ENCODE results near the gene PARD3.

Gene PARD3

DNA sequence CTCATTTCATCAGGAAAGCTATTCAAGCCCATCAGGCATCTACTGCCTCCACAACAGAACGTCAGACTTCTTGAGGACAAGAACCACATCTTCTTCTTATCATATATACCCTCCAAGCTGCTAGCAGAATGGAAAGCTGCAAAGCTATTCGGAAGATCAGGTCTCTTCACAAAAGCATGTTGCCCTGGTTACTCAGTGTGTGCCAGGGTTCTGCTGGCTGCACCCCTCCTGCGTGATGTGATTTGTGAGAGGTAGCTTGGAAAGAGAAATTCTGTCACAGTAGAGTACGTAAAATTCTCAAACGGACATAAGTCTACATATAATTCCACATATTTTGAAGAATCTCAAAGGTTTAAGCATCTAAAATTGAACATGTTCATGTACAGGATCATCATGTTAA, 681.7 kb downstream of the PARD3 start:
- H3K9me3 ChIP-seq (ENCODE audit: low read length), result no peaks in the 10 kb centered on the region
- H3K9ac ChIP-seq (ENCODE audit: low read length), result no peak overlapping the region
- no peak overlapping the region for H3K27ac ChIP-seq (ENCODE audit: low read depth, low read length)
- peaks cover 13% of the 10 kb centered on the region for H3K36me3 ChIP-seq (ENCODE audit: insufficient read depth, low read length)
- H3K4me3 ChIP-seq (ENCODE audit: low read depth in 1 of 2, low read length in 2 of 2), result no peak overlapping the region
- H3K4me1 ChIP-seq (ENCODE audit: insufficient read depth, low read length), result no peaks in the 10 kb centered on the region
- H3K27me3 ChIP-seq (ENCODE audit: control insufficient read depth in 1 of 2, insufficient read depth in 2 of 2, low read length in 2 of 2), result no peaks in the 10 kb centered on the region

DNA sequence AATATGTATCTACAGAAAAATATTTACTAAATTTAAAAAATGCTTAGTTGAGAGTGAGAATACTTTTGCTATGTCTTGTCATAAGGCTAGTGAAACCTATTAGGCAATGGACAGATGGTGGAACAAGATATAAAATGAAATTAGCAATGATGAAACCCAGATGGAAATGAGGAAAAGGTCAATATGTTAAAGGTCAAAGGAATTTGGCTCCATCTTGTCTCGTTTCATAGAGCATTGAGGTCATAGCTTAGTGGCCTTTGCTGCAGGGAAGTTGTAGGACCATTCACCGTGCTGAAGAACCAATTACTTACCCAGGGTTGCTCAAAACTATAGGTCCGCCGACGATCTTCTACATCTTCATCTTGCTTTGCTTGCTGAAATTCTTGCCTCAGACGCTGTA, 683.9 kb downstream of the PARD3 start:
- Histone ChIP-seq H3K27ac (ENCODE audit: low read depth, low read length) (no peak overlapping the region), H3K36me3 (ENCODE audit: insufficient read depth, low read length) (peaks cover 13% of the 10 kb centered on the region), H3K9me3 (ENCODE audit: low read length) (no peaks in the 10 kb centered on the region), H3K27me3 (ENCODE audit: control insufficient read depth in 1 of 2, insufficient read depth in 2 of 2, low read length in 2 of 2) (no peaks in the 10 kb centered on the region), H3K4me3 (ENCODE audit: low read depth in 1 of 2, low read length in 2 of 2) (no peak overlapping the region), H3K9ac (ENCODE audit: low read length) (no peak overlapping the region), H3K4me1 (ENCODE audit: insufficient read depth, low read length) (peaks cover 4% of the 10 kb centered on the region)

DNA sequence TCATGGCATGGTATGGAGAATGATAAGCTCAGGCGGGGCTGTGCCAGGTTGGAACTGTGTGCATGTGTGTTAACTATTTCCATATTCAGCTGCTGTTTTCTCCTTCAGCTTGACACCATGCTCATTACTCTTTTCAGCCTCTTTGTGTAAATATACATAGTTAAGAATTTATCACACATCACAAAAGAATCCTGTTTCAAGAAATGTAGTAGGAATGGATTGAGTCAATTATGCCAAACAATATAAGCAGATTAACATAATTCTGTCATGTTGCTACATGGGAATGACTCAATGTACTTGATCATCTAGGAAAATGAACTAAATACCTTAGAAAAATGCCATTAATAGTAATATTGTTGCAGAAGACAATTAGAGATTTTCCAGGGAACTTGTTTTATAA, 687.4 kb downstream of the PARD3 start:
- Histone ChIP-seq H3K36me3 (ENCODE audit: insufficient read depth, low read length) (peaks cover 13% of the 10 kb centered on the region), H3K27ac (ENCODE audit: low read depth, low read length) (no peak overlapping the region), H3K4me1 (ENCODE audit: insufficient read depth, low read length) (peaks cover 8% of the 10 kb centered on the region), H3K9ac (ENCODE audit: low read length) (no peak overlapping the region), H3K27me3 (ENCODE audit: control insufficient read depth in 1 of 2, insufficient read depth in 2 of 2, low read length in 2 of 2) (no peaks in the 10 kb centered on the region), H3K9me3 (ENCODE audit: low read length) (no peaks in the 10 kb centered on the region), H3K4me3 (ENCODE audit: low read depth in 1 of 2, low read length in 2 of 2) (no peak overlapping the region)

DNA sequence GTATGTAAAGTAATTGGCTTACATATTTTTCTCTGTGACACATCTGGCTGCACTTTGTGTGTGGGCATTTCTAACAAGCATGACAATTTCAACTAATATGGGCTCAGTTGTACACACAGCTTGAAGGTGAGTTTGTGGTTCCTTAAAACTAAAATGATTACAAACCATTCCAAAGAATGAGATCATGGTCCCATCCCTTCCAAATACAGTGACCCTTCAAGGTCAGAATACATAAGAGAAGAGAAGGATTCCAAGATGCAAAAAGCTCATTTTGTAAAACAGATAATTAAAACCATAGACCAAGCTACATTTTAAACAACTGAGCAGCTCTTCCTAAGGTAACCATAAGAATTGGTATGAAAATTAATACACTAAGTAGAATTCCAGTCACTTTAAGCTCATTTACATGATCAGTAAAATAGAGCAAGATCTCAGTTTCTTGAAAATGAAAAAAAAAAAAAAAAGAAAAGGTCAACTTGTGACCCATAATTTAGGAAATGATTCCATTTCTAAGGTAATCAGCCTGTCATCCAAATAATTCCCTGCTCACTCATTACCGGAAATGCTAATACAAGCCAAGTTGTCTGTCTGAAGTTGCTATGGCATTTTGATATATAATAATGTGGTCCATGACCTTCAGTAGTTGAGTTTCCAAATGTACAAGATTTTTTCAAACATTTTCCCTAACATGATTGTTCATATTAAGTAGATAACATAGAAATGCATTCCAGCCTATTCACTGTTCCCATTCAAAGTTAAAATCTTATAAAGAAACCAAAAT, 688.5 kb downstream of the PARD3 start:
- Histone ChIP-seq H3K4me1 (ENCODE audit: insufficient read depth, low read length) (peaks cover 17% of the 10 kb centered on the region), H3K27me3 (ENCODE audit: control insufficient read depth in 1 of 2, insufficient read depth in 2 of 2, low read length in 2 of 2) (no peaks in the 10 kb centered on the region), H3K9ac (ENCODE audit: low read length) (no peak overlapping the region), H3K36me3 (ENCODE audit: insufficient read depth, low read length) (peaks cover 13% of the 10 kb centered on the region), H3K9me3 (ENCODE audit: low read length) (no peaks in the 10 kb centered on the region), H3K27ac (ENCODE audit: low read depth, low read length) (no peak overlapping the region), H3K4me3 (ENCODE audit: low read depth in 1 of 2, low read length in 2 of 2) (no peak overlapping the region)

DNA sequence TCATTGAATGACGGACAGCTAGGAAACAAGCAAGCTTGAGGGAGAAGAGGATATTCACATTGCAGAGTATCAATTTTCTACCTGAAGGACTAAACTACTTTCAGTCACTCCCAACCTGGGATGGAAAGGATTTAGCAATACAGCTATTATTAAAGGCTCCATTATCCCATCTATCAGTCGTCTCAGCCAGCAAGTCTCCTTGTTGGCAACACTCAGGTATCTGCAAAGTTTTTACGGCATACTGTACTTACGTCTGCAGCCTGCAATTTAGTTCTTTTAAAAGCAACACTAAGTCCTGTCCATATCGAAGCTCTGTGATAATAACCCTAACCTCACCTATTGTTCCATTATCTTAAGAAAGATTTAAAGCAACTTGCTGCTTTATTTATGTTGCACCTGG, 689.4 kb downstream of the PARD3 start:
- Histone ChIP-seq H3K9me3 (ENCODE audit: low read length) (no peaks in the 10 kb centered on the region), H3K27me3 (ENCODE audit: control insufficient read depth in 1 of 2, insufficient read depth in 2 of 2, low read length in 2 of 2) (no peaks in the 10 kb centered on the region), H3K9ac (ENCODE audit: low read length) (no peak overlapping the region), H3K4me1 (ENCODE audit: insufficient read depth, low read length) (peaks cover 17% of the 10 kb centered on the region), H3K4me3 (ENCODE audit: low read depth in 1 of 2, low read length in 2 of 2) (no peak overlapping the region), H3K36me3 (ENCODE audit: insufficient read depth, low read length) (peaks cover 5% of the 10 kb centered on the region), H3K27ac (ENCODE audit: low read depth, low read length) (no peak overlapping the region)

DNA sequence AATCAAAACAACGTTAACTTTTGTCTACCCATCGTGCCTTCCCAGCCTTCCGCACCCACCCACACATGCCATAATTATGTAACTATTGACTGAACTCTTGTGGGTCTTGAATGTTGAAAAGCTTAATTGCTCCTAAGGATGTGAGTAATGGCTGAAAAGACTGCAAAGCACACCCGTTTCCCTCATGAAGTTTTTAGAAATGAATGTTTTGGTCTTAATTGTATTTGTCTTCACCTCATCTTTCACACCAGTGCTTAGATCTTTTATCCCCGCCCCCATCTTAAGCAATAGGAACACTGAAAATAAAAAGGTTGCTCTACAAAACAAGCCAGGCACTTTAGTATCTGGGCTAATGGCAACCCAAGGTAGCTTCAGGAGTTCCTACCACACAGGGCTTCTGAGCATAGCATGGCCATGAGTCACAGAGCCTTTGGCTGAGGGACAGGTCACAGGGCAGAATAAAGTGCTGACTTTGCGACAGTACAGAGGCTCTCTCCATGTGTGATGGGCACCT, 690.5 kb downstream of the PARD3 start:
- Histone ChIP-seq H3K4me1 (ENCODE audit: insufficient read depth, low read length) (peaks cover 17% of the 10 kb centered on the region), H3K36me3 (ENCODE audit: insufficient read depth, low read length) (no peaks in the 10 kb centered on the region), H3K4me3 (ENCODE audit: low read depth in 1 of 2, low read length in 2 of 2) (no peak overlapping the region), H3K9me3 (ENCODE audit: low read length) (no peaks in the 10 kb centered on the region), H3K27ac (ENCODE audit: low read depth, low read length) (no peak overlapping the region), H3K9ac (ENCODE audit: low read length) (no peak overlapping the region), H3K27me3 (ENCODE audit: control insufficient read depth in 1 of 2, insufficient read depth in 2 of 2, low read length in 2 of 2) (no peaks in the 10 kb centered on the region)

DNA sequence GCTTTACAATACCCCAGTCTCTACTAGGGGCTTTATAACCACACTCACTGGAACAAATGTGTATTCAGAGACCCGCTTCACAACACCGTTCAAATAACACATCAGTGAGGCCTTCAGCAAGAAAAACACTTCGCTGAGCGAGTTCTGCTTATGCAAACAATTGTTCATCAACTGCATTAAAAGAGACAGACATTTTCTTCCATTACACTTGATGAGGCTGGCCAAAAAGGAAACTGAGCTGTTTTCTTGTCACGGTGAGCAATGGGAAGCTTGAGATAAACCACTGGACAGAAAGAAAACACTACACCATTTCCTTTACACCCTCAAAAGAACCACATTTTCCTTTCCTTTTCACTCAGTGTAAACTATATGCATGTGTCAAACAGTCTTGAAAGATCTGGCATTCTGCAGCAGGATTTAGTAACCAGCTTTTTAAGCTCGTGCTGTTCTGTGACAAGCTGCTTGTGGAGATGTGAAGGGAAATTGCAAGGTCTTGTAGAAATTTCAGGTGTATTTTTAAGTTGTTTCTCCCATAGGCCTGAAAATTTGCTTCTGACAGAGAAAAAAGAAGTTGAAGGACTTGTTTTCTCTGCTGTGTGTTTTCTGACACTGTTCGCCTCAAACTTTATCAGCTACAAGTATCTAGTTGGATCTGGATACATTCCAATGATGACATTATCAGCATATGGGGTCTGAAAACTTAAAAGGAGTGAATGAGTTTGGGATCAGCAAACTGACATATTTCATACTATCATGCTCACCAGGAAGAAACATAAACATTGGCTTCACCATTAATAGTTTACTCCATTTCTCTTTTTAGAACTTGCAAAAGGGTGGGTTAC, 693.1 kb downstream of the PARD3 start:
- Histone ChIP-seq H3K4me3 (ENCODE audit: low read depth in 1 of 2, low read length in 2 of 2) (peak overlapping the region in 1 of 2 donors; percentile 9), H3K36me3 (ENCODE audit: insufficient read depth, low read length) (no peaks in the 10 kb centered on the region), H3K9ac (ENCODE audit: low read length) (no peak overlapping the region), H3K4me1 (ENCODE audit: insufficient read depth, low read length) (peaks cover 17% of the 10 kb centered on the region), H3K27me3 (ENCODE audit: control insufficient read depth in 1 of 2, insufficient read depth in 2 of 2, low read length in 2 of 2) (no peaks in the 10 kb centered on the region), H3K27ac (ENCODE audit: low read depth, low read length) (no peak overlapping the region), H3K9me3 (ENCODE audit: low read length) (no peaks in the 10 kb centered on the region)

DNA sequence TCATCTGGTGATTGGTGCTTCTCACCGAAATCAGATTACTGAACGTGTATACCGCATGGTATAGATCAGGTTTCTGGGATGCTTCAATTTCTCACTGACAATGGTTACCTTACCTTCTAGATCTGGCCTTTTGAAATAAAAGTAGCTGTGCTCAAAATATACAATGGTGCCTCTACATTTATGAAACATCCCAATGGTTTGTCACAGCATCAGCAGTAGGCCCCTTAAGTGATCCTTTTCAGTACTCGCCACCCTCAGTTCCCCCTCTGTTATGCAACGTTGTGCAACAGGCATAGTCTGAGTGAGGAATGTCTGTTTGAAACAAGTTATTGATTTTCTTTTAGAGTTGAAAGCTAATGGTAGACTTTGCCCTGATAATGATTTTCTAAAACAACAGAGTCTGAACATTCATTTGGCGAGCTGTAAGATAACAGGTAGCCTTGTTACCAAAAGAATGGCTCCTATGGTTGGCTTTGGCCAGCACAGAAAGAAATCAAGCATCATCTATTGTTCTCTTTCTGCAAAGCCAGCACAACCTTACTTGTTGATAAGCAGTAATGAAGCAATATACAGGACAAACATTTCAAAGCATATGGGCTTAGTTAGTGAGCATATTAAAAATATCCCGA, 693.9 kb downstream of the PARD3 start:
- Histone ChIP-seq H3K4me3 (ENCODE audit: low read depth in 1 of 2, low read length in 2 of 2) (no peak overlapping the region), H3K27ac (ENCODE audit: low read depth, low read length) (no peak overlapping the region), H3K36me3 (ENCODE audit: insufficient read depth, low read length) (no peaks in the 10 kb centered on the region), H3K9me3 (ENCODE audit: low read length) (no peaks in the 10 kb centered on the region), H3K4me1 (ENCODE audit: insufficient read depth, low read length) (peaks cover 14% of the 10 kb centered on the region), H3K27me3 (ENCODE audit: control insufficient read depth in 1 of 2, insufficient read depth in 2 of 2, low read length in 2 of 2) (no peaks in the 10 kb centered on the region), H3K9ac (ENCODE audit: low read length) (no peak overlapping the region)

DNA sequence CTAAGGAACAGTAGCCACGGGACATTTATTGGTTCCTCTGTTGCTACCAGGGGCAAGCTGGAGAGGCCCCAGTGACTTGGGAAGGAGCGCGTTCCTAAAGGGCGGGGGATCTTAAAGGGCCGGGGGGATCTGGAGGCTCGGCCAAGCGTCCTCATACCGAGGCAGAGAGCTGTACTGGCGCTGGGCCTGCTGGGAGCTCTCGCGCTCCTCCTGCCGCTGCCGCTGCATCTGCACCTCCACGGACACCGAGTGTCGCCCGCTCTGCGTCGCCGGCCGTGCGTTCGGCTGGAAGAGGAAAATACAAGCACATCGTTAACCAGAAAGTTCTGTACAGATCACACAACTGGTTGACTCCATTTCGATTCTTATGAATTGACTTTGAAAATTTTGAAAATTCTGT, 695.6 kb downstream of the PARD3 start:
- Histone ChIP-seq H3K27me3 (ENCODE audit: control insufficient read depth in 1 of 2, insufficient read depth in 2 of 2, low read length in 2 of 2) (no peaks in the 10 kb centered on the region), H3K4me1 (ENCODE audit: insufficient read depth, low read length) (peaks cover 9% of the 10 kb centered on the region), H3K27ac (ENCODE audit: low read depth, low read length) (no peak overlapping the region), H3K9ac (ENCODE audit: low read length) (no peak overlapping the region), H3K4me3 (ENCODE audit: low read depth in 1 of 2, low read length in 2 of 2) (no peak overlapping the region), H3K36me3 (ENCODE audit: insufficient read depth, low read length) (no peaks in the 10 kb centered on the region), H3K9me3 (ENCODE audit: low read length) (no peaks in the 10 kb centered on the region)

DNA sequence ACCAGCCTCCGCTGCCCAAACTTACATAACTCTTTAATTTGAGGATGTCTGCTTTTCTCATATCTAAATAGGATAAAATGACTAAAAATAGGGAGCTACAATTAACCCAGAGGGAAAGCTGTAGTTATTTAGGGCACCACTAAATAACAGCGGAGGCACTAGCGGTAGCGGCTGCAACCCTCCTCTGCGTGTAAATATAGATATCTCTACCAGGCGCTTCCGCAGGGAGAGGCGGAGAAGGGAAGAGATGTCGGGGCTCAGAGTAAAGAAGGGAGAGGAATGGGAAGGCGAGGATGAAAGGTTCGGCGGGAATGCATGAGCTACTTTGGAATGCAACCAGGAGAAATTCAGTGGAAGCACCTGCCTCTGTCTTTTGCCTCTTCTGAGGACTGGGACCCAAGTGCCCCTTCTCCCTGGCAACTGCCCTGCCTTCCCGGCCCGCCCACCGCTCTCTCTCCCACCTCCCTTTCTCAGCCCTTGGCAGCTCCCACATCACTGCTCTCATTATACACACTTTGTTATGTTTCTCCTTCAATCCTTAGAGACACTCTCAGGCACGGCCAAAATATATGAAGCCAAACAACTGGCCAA, 698.3 kb downstream of the PARD3 start:
- H3K36me3 ChIP-seq (ENCODE audit: insufficient read depth, low read length), result no peaks in the 10 kb centered on the region
- H3K27ac ChIP-seq (ENCODE audit: low read depth, low read length), result no peak overlapping the region
- no peaks in the 10 kb centered on the region for H3K9me3 ChIP-seq (ENCODE audit: low read length)
- no peak overlapping the region for H3K9ac ChIP-seq (ENCODE audit: low read length)
- no peaks in the 10 kb centered on the region for H3K27me3 ChIP-seq (ENCODE audit: control insufficient read depth in 1 of 2, insufficient read depth in 2 of 2, low read length in 2 of 2)
- H3K4me1 ChIP-seq (ENCODE audit: insufficient read depth, low read length), result peaks cover under 1% of the 10 kb centered on the region
- H3K4me3 ChIP-seq (ENCODE audit: low read depth in 1 of 2, low read length in 2 of 2), result no peak overlapping the region

DNA sequence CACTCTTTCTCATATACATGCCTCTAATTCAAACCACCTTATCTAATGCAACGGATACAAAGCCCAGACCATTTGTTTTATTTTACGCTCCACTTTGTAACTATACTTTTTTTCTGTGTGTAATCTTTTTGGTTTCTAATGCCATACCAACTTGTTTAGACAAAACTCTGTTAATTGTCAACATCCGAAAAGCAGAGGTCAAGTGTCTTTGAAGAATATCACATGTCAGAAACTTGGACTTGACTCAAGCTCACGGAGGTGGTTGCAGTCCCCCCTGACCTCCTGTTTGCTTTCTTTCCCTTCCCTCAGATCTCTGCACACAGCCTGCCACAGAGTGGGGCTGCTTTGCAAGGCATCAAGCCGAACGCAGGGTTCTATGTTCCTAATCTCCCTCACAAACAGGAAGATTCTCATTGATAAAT, 698.9 kb downstream of the PARD3 start:
- Histone ChIP-seq H3K4me1 (ENCODE audit: insufficient read depth, low read length) (no peaks in the 10 kb centered on the region), H3K9ac (ENCODE audit: low read length) (no peak overlapping the region), H3K27ac (ENCODE audit: low read depth, low read length) (no peak overlapping the region), H3K36me3 (ENCODE audit: insufficient read depth, low read length) (peaks cover 4% of the 10 kb centered on the region), H3K4me3 (ENCODE audit: low read depth in 1 of 2, low read length in 2 of 2) (no peak overlapping the region), H3K9me3 (ENCODE audit: low read length) (no peaks in the 10 kb centered on the region), H3K27me3 (ENCODE audit: control insufficient read depth in 1 of 2, insufficient read depth in 2 of 2, low read length in 2 of 2) (no peaks in the 10 kb centered on the region)

All from muscle layer of colon (tissue), 2 donors.